HL-60 (cell line): ENCODE data around the gene PRR9.

ENCODE experiments used
- DNase-seq, 2 experiments: peaks; one replicate each; pipeline ENCODE4 v3.0.0-alpha.2; 2010 to 2020; ENCODE audit warnings: low read depth in 1 of 2, low spot score in 1 of 2
- H3K27ac ChIP-seq: fragments of 250-450 bp; sonication (Bioruptor Pico); replicated peaks from 2 replicates; pipeline ENCODE4 v1.5.1; 2020; ENCODE audit warnings: mild to moderate bottlenecking, moderate library complexity
- H3K27me3 ChIP-seq: fragments of 250-450 bp; sonication (Bioruptor Pico); 2 replicates; pipeline ENCODE4 v1.5.1; 2021; ENCODE audit warnings: mild to moderate bottlenecking, moderate library complexity; ENCODE audit not compliant: insufficient read depth, poor library complexity, severe bottlenecking
- H3K4me3 ChIP-seq: replicated peaks from 2 replicates; pipeline ENCODE4 v1.5.1; 2011; ENCODE audit warnings: mild to moderate bottlenecking, control low read depth, low read length; ENCODE audit not compliant: insufficient read depth
- GABPA ChIP-seq: IDR thresholded peaks from 2 replicates; pipeline ENCODE4 v1.6.1; 2012; ENCODE audit warnings: low read depth
- POLR2AphosphoS5 ChIP-seq: IDR thresholded peaks from 2 replicates; pipeline ENCODE4 v1.6.1; 2012; ENCODE audit warnings: low read depth
- SPI1 ChIP-seq: IDR thresholded peaks from 2 replicates; pipeline ENCODE4 v1.6.1; 2012; ENCODE audit warnings: low read depth, mild to moderate bottlenecking, borderline replicate concordance
- TF ChIP-seq, protein P1 (sequence below): IDR thresholded peaks from 2 replicates; pipeline ENCODE4 v1.6.1; 2012; ENCODE audit warnings: low read depth; ENCODE audit not compliant: insufficient replicate concordance
- TF ChIP-seq, protein P2 (sequence below): IDR thresholded peaks from one replicate; pipeline ENCODE4 v1.5.1; 2011; ENCODE audit warnings: low read length, control low read depth, inconsistent platforms; ENCODE audit not compliant: insufficient read depth

Gene PRR9

DNA sequence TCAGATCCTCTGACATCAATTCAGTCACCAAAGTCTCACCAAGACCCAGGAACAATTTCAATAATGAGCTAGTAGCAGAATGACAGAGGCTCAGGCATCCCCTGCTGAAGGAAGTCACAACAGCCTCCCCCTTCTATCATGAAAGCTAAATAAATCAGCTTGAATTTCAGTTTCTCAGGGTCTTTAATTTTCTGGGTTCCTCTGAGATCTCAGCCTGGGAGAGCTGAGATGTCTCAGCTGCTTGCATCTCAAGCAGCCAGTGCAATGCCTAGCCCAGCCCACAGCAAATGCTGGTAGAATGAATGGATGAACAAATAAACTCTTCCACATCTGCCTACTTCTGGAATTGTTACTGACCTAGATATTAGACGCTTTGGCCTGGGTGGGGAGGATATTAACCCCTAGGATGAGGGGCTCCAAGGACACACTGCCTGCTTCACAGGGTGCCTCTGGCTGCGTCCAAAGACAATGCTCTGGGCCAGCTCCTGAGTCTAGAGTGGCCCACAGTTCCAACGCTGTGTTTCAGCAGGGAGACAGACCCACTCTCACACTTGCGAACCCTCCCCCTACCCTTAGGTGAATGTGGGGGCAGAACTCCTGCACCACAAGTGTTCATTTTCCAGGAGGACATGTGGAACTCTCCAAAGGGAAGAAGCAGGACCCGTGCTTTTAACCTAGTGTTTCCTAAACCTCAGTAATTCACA, 30.9 kb downstream of the PRR9 start:
- Histone ChIP-seq H3K27ac (no peak overlapping the region), H3K27me3 (peaks cover 4% of the 10 kb centered on the region), H3K4me3 (no peak overlapping the region)
- no peak for DNase-seq
- no peak for TF ChIP-seq POLR2AphosphoS5
- TF ChIP-seq, protein P1, sequence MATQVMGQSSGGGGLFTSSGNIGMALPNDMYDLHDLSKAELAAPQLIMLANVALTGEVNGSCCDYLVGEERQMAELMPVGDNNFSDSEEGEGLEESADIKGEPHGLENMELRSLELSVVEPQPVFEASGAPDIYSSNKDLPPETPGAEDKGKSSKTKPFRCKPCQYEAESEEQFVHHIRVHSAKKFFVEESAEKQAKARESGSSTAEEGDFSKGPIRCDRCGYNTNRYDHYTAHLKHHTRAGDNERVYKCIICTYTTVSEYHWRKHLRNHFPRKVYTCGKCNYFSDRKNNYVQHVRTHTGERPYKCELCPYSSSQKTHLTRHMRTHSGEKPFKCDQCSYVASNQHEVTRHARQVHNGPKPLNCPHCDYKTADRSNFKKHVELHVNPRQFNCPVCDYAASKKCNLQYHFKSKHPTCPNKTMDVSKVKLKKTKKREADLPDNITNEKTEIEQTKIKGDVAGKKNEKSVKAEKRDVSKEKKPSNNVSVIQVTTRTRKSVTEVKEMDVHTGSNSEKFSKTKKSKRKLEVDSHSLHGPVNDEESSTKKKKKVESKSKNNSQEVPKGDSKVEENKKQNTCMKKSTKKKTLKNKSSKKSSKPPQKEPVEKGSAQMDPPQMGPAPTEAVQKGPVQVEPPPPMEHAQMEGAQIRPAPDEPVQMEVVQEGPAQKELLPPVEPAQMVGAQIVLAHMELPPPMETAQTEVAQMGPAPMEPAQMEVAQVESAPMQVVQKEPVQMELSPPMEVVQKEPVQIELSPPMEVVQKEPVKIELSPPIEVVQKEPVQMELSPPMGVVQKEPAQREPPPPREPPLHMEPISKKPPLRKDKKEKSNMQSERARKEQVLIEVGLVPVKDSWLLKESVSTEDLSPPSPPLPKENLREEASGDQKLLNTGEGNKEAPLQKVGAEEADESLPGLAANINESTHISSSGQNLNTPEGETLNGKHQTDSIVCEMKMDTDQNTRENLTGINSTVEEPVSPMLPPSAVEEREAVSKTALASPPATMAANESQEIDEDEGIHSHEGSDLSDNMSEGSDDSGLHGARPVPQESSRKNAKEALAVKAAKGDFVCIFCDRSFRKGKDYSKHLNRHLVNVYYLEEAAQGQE = no peak
- no peak for TF ChIP-seq GABPA

DNA sequence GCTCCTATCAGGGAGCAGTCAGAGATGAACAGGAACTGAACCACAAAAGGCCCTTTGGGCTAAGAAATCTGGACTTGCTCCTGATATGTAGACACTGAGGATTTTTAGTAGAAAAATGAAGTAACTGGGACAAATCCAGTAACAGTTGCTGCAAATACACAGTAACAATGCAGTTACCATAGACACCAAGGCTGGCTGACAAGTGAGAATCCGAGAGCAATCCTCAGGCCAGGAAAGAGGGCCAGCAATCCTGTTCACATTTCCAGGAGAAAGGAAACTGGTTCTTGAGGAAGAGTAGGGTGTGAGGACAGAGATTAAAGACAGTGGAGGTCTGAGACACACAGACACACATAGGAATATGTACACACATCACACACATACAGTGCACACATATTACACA, 32.8 kb downstream of the PRR9 start:
- no peak for DNase-seq
- TF ChIP-seq POLR2AphosphoS5 = no peak
- TF ChIP-seq, protein P2, sequence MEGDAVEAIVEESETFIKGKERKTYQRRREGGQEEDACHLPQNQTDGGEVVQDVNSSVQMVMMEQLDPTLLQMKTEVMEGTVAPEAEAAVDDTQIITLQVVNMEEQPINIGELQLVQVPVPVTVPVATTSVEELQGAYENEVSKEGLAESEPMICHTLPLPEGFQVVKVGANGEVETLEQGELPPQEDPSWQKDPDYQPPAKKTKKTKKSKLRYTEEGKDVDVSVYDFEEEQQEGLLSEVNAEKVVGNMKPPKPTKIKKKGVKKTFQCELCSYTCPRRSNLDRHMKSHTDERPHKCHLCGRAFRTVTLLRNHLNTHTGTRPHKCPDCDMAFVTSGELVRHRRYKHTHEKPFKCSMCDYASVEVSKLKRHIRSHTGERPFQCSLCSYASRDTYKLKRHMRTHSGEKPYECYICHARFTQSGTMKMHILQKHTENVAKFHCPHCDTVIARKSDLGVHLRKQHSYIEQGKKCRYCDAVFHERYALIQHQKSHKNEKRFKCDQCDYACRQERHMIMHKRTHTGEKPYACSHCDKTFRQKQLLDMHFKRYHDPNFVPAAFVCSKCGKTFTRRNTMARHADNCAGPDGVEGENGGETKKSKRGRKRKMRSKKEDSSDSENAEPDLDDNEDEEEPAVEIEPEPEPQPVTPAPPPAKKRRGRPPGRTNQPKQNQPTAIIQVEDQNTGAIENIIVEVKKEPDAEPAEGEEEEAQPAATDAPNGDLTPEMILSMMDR = no peak
- no peak for TF ChIP-seq GABPA
- TF ChIP-seq, protein P1 = no peak
- no peak for TF ChIP-seq SPI1
- Histone ChIP-seq H3K4me3 (no peak overlapping the region), H3K27ac (no peak overlapping the region), H3K27me3 (peaks cover 4% of the 10 kb centered on the region)

DNA sequence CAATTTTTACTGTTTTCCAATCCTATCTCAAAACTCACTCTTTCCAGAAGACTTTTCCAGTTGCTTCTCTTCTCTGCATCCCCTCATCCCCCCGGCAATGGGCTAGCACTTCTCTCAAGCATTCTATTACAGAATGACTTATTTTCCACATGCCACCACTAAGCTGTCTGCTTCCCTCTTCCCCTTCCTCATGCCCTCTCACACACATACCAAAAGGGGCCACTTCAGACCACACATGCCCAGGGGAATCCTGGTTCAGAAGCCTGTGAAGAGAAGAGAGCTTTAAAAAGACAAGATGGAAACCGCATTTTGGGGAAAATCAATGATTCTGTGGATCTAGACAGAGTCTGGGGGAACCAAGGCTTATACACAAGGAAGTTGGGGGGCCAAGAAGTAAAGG, 33.7 kb downstream of the PRR9 start:
- TF ChIP-seq, protein P2 = no peak
- TF ChIP-seq SPI1 = no peak
- no peak for TF ChIP-seq GABPA
- TF ChIP-seq, protein P1 = no peak
- TF ChIP-seq POLR2AphosphoS5 = no peak
- peaks cover 8% of the 10 kb centered on the region for H3K27me3 ChIP-seq
- no peak for DNase-seq
- no peak overlapping the region for H3K4me3 ChIP-seq
- no peak overlapping the region for H3K27ac ChIP-seq
